ENCODE measurements around the gene ITCH. TPM values are rescaled to one million over a fixed set of nuclear protein-coding genes. Genes with fewer than 3 reads are reported as not detected.

Gene ITCH
- total RNA-seq, 1 experiment from 2014 or later, result 63.9 TPM

DNA sequence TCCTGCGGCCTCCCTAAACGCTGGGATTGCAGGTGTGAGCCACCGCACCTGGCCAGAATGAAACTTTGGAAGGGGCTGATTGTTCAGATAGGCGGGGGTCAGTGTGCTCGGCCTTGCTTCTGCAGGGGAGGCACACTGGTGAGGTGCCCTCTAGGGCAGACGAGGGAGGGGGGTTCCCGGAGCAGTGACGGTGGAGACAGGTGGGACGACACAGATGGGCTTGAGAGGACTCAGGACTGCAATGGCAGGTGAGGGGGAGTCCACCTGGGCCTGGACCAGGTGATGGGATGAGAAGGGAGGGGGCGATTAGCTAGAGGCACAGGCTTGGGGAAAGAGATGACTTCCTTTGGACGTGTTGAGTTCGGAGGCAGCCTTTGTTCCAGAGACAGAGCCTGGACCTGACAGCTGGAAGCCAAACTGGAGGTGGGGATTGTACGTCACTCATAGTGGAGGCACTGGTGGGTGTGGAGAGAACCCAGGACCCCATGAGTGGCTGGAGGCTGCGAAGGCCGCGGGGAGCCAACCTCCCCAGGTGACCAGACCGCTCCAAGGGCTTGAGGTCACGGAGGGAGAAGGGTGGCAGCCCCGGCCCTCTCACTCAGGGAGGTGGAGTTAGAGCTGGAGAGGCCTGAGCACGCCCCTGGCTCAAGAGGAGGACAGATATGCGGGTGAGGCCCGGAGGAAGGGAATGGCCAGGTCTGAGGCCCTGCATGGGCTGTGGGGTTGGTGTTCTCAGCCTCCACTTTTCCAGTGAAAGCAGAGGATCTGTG, 185.0 kb downstream of the ITCH start:
- intact Hi-C loops (cut with micrococcal nuclease; ENCODE audit: unreplicated experiment), result no loop called here
- TF ChIP-seq, protein P1, sequence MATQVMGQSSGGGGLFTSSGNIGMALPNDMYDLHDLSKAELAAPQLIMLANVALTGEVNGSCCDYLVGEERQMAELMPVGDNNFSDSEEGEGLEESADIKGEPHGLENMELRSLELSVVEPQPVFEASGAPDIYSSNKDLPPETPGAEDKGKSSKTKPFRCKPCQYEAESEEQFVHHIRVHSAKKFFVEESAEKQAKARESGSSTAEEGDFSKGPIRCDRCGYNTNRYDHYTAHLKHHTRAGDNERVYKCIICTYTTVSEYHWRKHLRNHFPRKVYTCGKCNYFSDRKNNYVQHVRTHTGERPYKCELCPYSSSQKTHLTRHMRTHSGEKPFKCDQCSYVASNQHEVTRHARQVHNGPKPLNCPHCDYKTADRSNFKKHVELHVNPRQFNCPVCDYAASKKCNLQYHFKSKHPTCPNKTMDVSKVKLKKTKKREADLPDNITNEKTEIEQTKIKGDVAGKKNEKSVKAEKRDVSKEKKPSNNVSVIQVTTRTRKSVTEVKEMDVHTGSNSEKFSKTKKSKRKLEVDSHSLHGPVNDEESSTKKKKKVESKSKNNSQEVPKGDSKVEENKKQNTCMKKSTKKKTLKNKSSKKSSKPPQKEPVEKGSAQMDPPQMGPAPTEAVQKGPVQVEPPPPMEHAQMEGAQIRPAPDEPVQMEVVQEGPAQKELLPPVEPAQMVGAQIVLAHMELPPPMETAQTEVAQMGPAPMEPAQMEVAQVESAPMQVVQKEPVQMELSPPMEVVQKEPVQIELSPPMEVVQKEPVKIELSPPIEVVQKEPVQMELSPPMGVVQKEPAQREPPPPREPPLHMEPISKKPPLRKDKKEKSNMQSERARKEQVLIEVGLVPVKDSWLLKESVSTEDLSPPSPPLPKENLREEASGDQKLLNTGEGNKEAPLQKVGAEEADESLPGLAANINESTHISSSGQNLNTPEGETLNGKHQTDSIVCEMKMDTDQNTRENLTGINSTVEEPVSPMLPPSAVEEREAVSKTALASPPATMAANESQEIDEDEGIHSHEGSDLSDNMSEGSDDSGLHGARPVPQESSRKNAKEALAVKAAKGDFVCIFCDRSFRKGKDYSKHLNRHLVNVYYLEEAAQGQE (IDR thresholded peaks at IDR 0.05; ENCODE audit: insufficient read depth in 1 of 2, low read depth in 2 of 2, low read length in 1 of 2), result no peak
- no peak for TF ChIP-seq SIN3A (IDR thresholded peaks at IDR 0.05; ENCODE audit: borderline replicate concordance, insufficient read depth, low read depth, low read length)
- TF ChIP-seq POLR2AphosphoS5 (IDR thresholded peaks at IDR 0.05; ENCODE audit: low read depth, low read length), result no peak
- TF ChIP-seq CTCF (IDR thresholded peaks at IDR 0.05), result no peak
- POLR2A ChIA-PET, result interaction anchor here (0.6 kb wide), 1 partner anchor 113 kb away, joined by 3 read pairs; no protein-coding TSS in a partner anchor
- CTCF ChIA-PET, result no interaction called here
- DNase-seq (ENCODE audit: low read depth, low spot score), result no peak
- no peaks in the 10 kb centered on the region for H3K4me1 ChIP-seq (ENCODE audit: control insufficient read depth, insufficient read depth, low read length)
- in situ Hi-C loops (cut with HindIII; ENCODE audit: low pct_unique_long_range_greater_than_20kb, low sequenced_read_pairs), result no loop called here
- H3K9me3 ChIP-seq (ENCODE audit: control insufficient read depth, insufficient read depth, low read depth, low read length), result no peaks in the 10 kb centered on the region
- no peak for ATAC-seq
- no peak overlapping the region for H3K27ac ChIP-seq (ENCODE audit: low read length)
- no TSS peak for BruUV-seq (replicated peaks)
- no peaks in the 10 kb centered on the region for H3K36me3 ChIP-seq (ENCODE audit: control insufficient read depth, insufficient read depth, low read length)
- H3K4me3 ChIP-seq (ENCODE audit: low read depth in 2 of 2, low read length in 2 of 2), result no peak overlapping the region
- H3K27me3 ChIP-seq (ENCODE audit: control insufficient read depth, insufficient read depth, low read length), result no peaks in the 10 kb centered on the region

- H3K9me3 ChIP-seq (ENCODE audit: control insufficient read depth, insufficient read depth, low read depth, low read length), result no peaks in the 10 kb centered on the region
- ChIA-PET POLR2A (interaction anchor here (0.6 kb wide), 1 partner anchor 137 kb away, joined by 10 read pairs; no protein-coding TSS in a partner anchor), CTCF (no interaction called here)
- intact Hi-C loops (cut with micrococcal nuclease; ENCODE audit: unreplicated experiment) (no loop called here), in situ Hi-C loops (cut with HindIII; ENCODE audit: low pct_unique_long_range_greater_than_20kb, low sequenced_read_pairs) (no loop called here)
- ATAC-seq (no peak; the same call in 1 of the 2 replicates), DNase-seq (ENCODE audit: low read depth, low spot score) (no peak)
- H3K27ac ChIP-seq (ENCODE audit: low read length), result no peak overlapping the region
- no peak overlapping the region for H3K4me3 ChIP-seq (ENCODE audit: low read depth in 2 of 2, low read length in 2 of 2)
- BruUV-seq (replicated peaks), result no TSS peak
- TF ChIP-seq SIN3A (IDR thresholded peaks at IDR 0.05; ENCODE audit: borderline replicate concordance, insufficient read depth, low read depth, low read length), result no peak
- TF ChIP-seq, protein P1 (IDR thresholded peaks at IDR 0.05; ENCODE audit: insufficient read depth in 1 of 2, low read depth in 2 of 2, low read length in 1 of 2), result no peak
- no peak for TF ChIP-seq TCF7L2 (IDR thresholded peaks at IDR 0.05; ENCODE audit: low read depth, low read length)
- TF ChIP-seq POLR2AphosphoS5 (IDR thresholded peaks at IDR 0.05; ENCODE audit: low read depth, low read length), result no peak
- no peak for TF ChIP-seq CTCF (IDR thresholded peaks at IDR 0.05)
- H3K36me3 ChIP-seq (ENCODE audit: control insufficient read depth, insufficient read depth, low read length), result no peaks in the 10 kb centered on the region
- no peaks in the 10 kb centered on the region for H3K27me3 ChIP-seq (ENCODE audit: control insufficient read depth, insufficient read depth, low read length)
- H3K4me1 ChIP-seq (ENCODE audit: control insufficient read depth, insufficient read depth, low read length), result no peaks in the 10 kb centered on the region
Measured at GRCh38 chr20:34549291-34549928, 186.3 kb downstream of the ITCH start.
